ENCODE results near the gene TPPP.
"Not testable (repeated sequence)": the region's sequence is repeated elsewhere in the genome, so short reads cannot be mapped to it uniquely, and the experiment has no call there.

DNA sequence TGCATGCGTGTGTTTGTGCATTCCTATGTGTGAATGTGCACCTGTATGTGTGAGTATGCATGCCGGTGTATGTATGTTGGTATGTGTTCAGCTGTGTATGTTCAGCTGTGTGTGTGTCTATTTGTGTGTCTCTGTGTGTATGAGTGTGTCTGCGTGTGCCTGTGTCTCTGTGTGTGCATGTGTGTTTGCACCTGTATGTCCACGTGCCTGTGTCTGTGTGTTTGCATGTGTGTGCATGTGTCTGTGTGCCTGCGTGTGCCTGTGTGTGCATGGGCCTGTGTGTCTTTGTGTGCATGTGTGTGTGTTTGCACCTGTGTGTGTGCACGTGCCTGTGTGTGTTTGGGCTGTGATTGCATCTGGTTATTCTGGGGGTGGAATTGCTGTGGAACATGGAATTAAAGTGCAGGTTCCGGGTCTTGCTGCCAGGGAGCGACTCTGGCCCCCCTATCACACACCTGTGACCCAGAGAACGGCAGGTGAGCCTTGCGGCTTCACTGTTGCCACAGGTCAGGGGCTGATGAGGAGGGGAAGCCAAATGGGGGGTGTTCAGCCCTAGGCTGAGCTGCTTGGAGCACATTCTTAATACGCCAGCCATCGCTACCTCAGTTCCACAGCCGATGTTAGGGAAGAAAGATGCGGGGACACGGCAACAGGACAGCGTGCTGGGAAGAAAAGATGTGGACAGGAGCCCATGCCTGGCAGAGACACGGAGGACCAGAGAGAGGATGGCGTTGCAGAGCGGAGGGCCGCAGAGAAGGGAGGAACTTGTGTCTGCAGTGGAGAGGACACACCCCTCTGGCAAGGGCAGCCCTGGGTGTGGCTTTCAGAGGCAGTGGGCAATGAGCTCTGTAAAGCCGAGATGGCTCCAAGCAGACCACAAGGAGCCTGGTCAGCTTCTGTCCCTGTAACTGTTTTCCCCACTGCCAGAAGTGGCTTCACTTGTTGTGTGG is 3.9 kb upstream of the TPPP start:
- TF ChIP-seq, protein P1, sequence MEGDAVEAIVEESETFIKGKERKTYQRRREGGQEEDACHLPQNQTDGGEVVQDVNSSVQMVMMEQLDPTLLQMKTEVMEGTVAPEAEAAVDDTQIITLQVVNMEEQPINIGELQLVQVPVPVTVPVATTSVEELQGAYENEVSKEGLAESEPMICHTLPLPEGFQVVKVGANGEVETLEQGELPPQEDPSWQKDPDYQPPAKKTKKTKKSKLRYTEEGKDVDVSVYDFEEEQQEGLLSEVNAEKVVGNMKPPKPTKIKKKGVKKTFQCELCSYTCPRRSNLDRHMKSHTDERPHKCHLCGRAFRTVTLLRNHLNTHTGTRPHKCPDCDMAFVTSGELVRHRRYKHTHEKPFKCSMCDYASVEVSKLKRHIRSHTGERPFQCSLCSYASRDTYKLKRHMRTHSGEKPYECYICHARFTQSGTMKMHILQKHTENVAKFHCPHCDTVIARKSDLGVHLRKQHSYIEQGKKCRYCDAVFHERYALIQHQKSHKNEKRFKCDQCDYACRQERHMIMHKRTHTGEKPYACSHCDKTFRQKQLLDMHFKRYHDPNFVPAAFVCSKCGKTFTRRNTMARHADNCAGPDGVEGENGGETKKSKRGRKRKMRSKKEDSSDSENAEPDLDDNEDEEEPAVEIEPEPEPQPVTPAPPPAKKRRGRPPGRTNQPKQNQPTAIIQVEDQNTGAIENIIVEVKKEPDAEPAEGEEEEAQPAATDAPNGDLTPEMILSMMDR (IDR thresholded peaks at IDR 0.05; ENCODE audit: low read depth, low read length), result not testable (repeated sequence)
- TF ChIP-seq, protein P2, sequence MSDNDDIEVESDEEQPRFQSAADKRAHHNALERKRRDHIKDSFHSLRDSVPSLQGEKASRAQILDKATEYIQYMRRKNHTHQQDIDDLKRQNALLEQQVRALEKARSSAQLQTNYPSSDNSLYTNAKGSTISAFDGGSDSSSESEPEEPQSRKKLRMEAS (IDR thresholded peaks at IDR 0.05; ENCODE audit: low read depth, low read length), result not testable (repeated sequence)
- not testable (repeated sequence) for TF ChIP-seq POLR2A (IDR thresholded peaks at IDR 0.05; ENCODE audit: extremely low read depth, insufficient read length)
